Colonic mucosa (tissue), 4 donors: ENCODE data around the gene SOX3. TPM values are rescaled to one million over a fixed set of nuclear protein-coding genes. Genes with fewer than 3 reads are reported as not detected.

ENCODE experiments used
- DNase-seq: peaks from one replicate; pipeline ENCODE4 v3.0.0-alpha.2; 2020
- H3K27ac ChIP-seq: fragments of 200-600 bp; one replicate; pipeline ENCODE4 v1.8.0; 2021
- H3K27me3 ChIP-seq: fragments of 200-600 bp; one replicate; pipeline ENCODE4 v1.8.0; 2021
- H3K36me3 ChIP-seq: fragments of 200-600 bp; one replicate; pipeline ENCODE4 v1.8.0; 2021
- H3K4me1 ChIP-seq: fragments of 200-600 bp; one replicate; pipeline ENCODE4 v1.8.0; 2021; ENCODE audit warnings: mild to moderate bottlenecking
- H3K4me3 ChIP-seq: fragments of 200-600 bp; one replicate; pipeline ENCODE4 v1.8.0; 2021
- H3K9ac ChIP-seq, 2 donors: one replicate each; pipeline ENCODE4 v1.7.0; 2013; ENCODE audit warnings: control low read depth in 2 of 2, low read depth in 2 of 2, low read length in 2 of 2
- H3K9me3 ChIP-seq: fragments of 200-600 bp; one replicate; pipeline ENCODE4 v1.8.0; 2021
- CTCF ChIP-seq: fragments of 200-600 bp; IDR thresholded peaks from one replicate; pipeline ENCODE4 v1.8.0; 2022; ENCODE audit warnings: antibody characterized with exemption, mild to moderate bottlenecking
- intact Hi-C: fragments of 100-400 bp; cut with DNase I; formaldehyde crosslinking; loops from one replicate; pipeline ENCODE4 v1.14.1; 2022
- total RNA-seq, 2 donors: library from RNA; stranded (reverse); fragmentation: NEBNext Ultra II Directional in 1 of 2; extraction: Animal tissue kit (Norgen Biotek cat#: 25700) in 1 of 2; gene quantifications; one replicate each; pipeline ENCODE4 v1.2.1, GENCODE V29; 2021
- donor health status: healthy.
- donor health status: DM: no; HTN: no; CAD: no.
- donor health status: DM: no; HTN: no; CAD: no.

SOX3 gene
- total RNA-seq, 2 donors from 2014 or later: not detected

- no peaks in the 10 kb centered on the region for H3K4me1 ChIP-seq
- peaks cover 67% of the 10 kb centered on the region for H3K27me3 ChIP-seq
- intact Hi-C loops: no loop called here
These were observed 4.1 kb upstream of the SOX3 start for GRCh38 chrX:140508958-140509357.

GRCh38 chrX:140507982-140508305 lies 3.1 kb upstream of the SOX3 start:
- Histone ChIP-seq H3K4me1 (no peaks in the 10 kb centered on the region), H3K27ac (no peak overlapping the region), H3K4me3 (no peak overlapping the region), H3K9me3 (no peaks in the 10 kb centered on the region), H3K27me3 (peaks cover 67% of the 10 kb centered on the region), H3K36me3 (no peaks in the 10 kb centered on the region), H3K9ac (no peak overlapping the region)
- no peak for TF ChIP-seq CTCF
- DNase-seq: no peak
- intact Hi-C loops: no loop called here

More at GRCh38 chrX:140508958-140509357, 4.1 kb upstream of the SOX3 start:
- Histone ChIP-seq H3K4me3 (no peak overlapping the region), H3K36me3 (no peaks in the 10 kb centered on the region), H3K9ac (no peak overlapping the region), H3K27ac (no peak overlapping the region), H3K9me3 (no peaks in the 10 kb centered on the region)
- no peak for TF ChIP-seq CTCF
- no peak for DNase-seq

GRCh38 chrX:140507223-140507981 lies 2.5 kb upstream of the SOX3 start:
- Histone ChIP-seq H3K9me3 (no peaks in the 10 kb centered on the region), H3K4me3 (no peak overlapping the region), H3K4me1 (no peaks in the 10 kb centered on the region), H3K36me3 (no peaks in the 10 kb centered on the region), H3K9ac (no peak overlapping the region), H3K27ac (no peak overlapping the region), H3K27me3 (peaks cover 69% of the 10 kb centered on the region)
- intact Hi-C loops: no loop called here
- TF ChIP-seq CTCF: no peak
- no peak for DNase-seq

- intact Hi-C loops: no loop called here
- peaks cover 68% of the 10 kb centered on the region for H3K27me3 ChIP-seq
- no peak for TF ChIP-seq CTCF
- no peak overlapping the region for H3K4me3 ChIP-seq
- H3K27ac ChIP-seq: no peak overlapping the region
- no peak overlapping the region for H3K9ac ChIP-seq
- H3K4me1 ChIP-seq: no peaks in the 10 kb centered on the region
- H3K36me3 ChIP-seq: no peaks in the 10 kb centered on the region
- DNase-seq: no peak
- H3K9me3 ChIP-seq: no peaks in the 10 kb centered on the region
These were observed 810 bp upstream of the SOX3 start for GRCh38 chrX:140505421-140506337.

GRCh38 chrX:140503714-140504351 lies 1.0 kb downstream of the SOX3 start:
- intact Hi-C loops: no loop called here
- Histone ChIP-seq H3K4me1 (no peaks in the 10 kb centered on the region), H3K9me3 (no peaks in the 10 kb centered on the region), H3K9ac (no peak overlapping the region), H3K27me3 (peaks cover 55% of the 10 kb centered on the region), H3K4me3 (no peak overlapping the region), H3K36me3 (no peaks in the 10 kb centered on the region), H3K27ac (no peak overlapping the region)
- no peak for DNase-seq
- no peak for TF ChIP-seq CTCF
